ENCODE results near the gene SNX11. TPM values are rescaled to one million over a fixed set of nuclear protein-coding genes. Genes with fewer than 3 reads are reported as not detected.

SNX11 gene
- total and polyA plus RNA-seq, 2 donors (not counting 3 experiments of a cell fraction or from before 2014, with no cell fraction given): 23.4 to 26.2 TPM

- Histone ChIP-seq H3K9me3 (replicated peaks; ENCODE audit: control insufficient read depth, insufficient read depth, low read length) (no peaks in the 10 kb centered on the region), H3K9ac (replicated peaks; ENCODE audit: extremely low read depth, insufficient read depth, low read length) (no peak overlapping the region), H3K36me3 (ENCODE audit: control insufficient read depth in 2 of 2, extremely low read depth in 1 of 2, insufficient read depth in 2 of 2, low read length in 2 of 2) (no peaks in the 10 kb centered on the region), H3K9me1 (replicated peaks; ENCODE audit: control insufficient read depth, extremely low read depth, insufficient read depth, low read length) (no peaks in the 10 kb centered on the region), H2AFZ (ENCODE audit: low read depth, low read length) (no peak overlapping the region), H4K20me1 (replicated peaks; ENCODE audit: control insufficient read depth, extremely low read depth, insufficient read depth, low read length) (no peaks in the 10 kb centered on the region), H3K27me3 (ENCODE audit: control insufficient read depth in 2 of 2, insufficient read depth in 2 of 2, low read length in 2 of 2) (peaks cover 0 to 2% of the 10 kb centered on the region in 2 experiments), H3K27ac (ENCODE audit: insufficient read depth, low read depth, low read length) (no peak overlapping the region), H3K4me3 (replicated peaks in 1 of 3; ENCODE audit: insufficient read depth in 1 of 3, low read depth in 1 of 3, low read length in 3 of 3) (no peak overlapping the region), H3K79me2 (ENCODE audit: control insufficient read depth, insufficient read depth, low read length) (no peaks in the 10 kb centered on the region), H3K4me2 (ENCODE audit: insufficient read depth, low read length) (no peak overlapping the region), H3K4me1 (ENCODE audit: control insufficient read depth, extremely low read depth, insufficient read depth, low read length) (peaks cover 15% of the 10 kb centered on the region)
- no peak for DNase-seq (ENCODE audit: low read depth, low spot score)
- TF ChIP-seq POLR2A (IDR thresholded peaks at IDR 0.05; ENCODE audit: low read depth, low read length) (no peak), GATA2 (IDR thresholded peaks at IDR 0.05; ENCODE audit: insufficient read depth, insufficient read length, low read depth, low read length) (no peak), POLR2AphosphoS5 (IDR thresholded peaks at IDR 0.05; ENCODE audit: insufficient read depth, low read depth, low read length) (no peak), FOS (IDR thresholded peaks at IDR 0.05; ENCODE audit: borderline replicate concordance, insufficient read depth, low read length) (no peak), CTCF (IDR thresholded peaks at IDR 0.05; ENCODE audit: extremely low read depth in 1 of 2, insufficient read depth in 1 of 2, low read depth in 1 of 2, low read length in 2 of 2) (no peak), EZH2 (IDR thresholded peaks at IDR 0.05; ENCODE audit: borderline replicate concordance, low read depth, low read length, severe bottlenecking) (no peak), MYC (IDR thresholded peaks at IDR 0.05; ENCODE audit: low read depth, low read length) (no peak), MAX (IDR thresholded peaks at IDR 0.05; ENCODE audit: insufficient read depth, insufficient read length) (no peak)
- no peak for FAIRE-seq
- dilution Hi-C loops (cut with MboI; ENCODE audit: extremely low pct_ligation_motif_present, low sequenced_read_pairs) (no loop called here), intact Hi-C loops (cut with micrococcal nuclease) (loop anchor here (2.0 kb wide), 1 partner anchor 55 kb away; no protein-coding TSS in a partner anchor)
- POLR2A ChIA-PET: no interaction called here
- BruUV-seq (replicated peaks): no TSS peak
- CTCF ChIA-PET: interaction anchor here (1.2 to 9.4 kb wide), 3 partner anchors 52 to 152 kb away, joined by 3 to 167 read pairs (median 112); no protein-coding TSS in a partner anchor
These were observed 22.4 kb downstream of the SNX11 start for GRCh38 chr17:48129981-48130380.

Measured in endothelial cell of umbilical vein (primary cell).